OCI-LY3 (cell line): ENCODE measurements around the gene HSD17B11.

Source experiments
- CTCF ChIP-seq: fragments of 200-600, 300-600 bp; sonication (generic); IDR thresholded peaks from 2 replicates; pipeline ENCODE4 v1.5.1; 2014; ENCODE audit warnings: antibody characterized with exemption, low read length, low read depth
- EZH2phosphoT487 ChIP-seq: fragments of 200-600 bp; shearing (Covaris generic); IDR thresholded peaks from 2 replicates; pipeline ENCODE4 v1.6.1; 2018; ENCODE audit warnings: antibody characterized with exemption, mixed run types, low read depth

GRCh38 chr4:87326460-87326859 is 64.5 kb downstream of the HSD17B11 start:
- TF ChIP-seq CTCF (no peak), EZH2phosphoT487 (no peak)
